Measurements from ENCODE around the gene PAK4.

Gene PAK4

DNA sequence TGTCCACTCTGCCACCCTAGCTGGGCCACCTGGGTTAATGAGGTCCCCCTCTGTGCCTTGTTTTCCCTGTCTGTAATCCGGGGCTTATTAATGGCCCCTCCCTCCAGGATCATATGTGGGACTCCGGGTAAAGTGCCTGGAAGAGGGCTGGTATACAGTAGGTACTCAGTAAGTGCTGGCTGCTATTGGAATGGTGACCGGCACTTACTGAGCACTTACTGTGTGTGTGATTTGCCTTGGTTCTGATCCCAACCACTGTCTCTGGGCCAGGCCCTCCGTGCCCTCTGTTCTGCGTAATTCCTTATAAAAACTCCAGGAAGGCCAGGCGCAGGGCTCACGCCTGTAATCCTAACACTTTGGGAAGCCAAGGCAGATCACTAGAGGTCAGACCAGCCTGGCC, 40.3 kb downstream of the PAK4 start:
- DNase-seq (ENCODE audit: low spot score), result no peak

- no peak for DNase-seq (ENCODE audit: low spot score)
These were observed 41.2 kb downstream of the PAK4 start for GRCh38 chr19:39166571-39167391.

DNA sequence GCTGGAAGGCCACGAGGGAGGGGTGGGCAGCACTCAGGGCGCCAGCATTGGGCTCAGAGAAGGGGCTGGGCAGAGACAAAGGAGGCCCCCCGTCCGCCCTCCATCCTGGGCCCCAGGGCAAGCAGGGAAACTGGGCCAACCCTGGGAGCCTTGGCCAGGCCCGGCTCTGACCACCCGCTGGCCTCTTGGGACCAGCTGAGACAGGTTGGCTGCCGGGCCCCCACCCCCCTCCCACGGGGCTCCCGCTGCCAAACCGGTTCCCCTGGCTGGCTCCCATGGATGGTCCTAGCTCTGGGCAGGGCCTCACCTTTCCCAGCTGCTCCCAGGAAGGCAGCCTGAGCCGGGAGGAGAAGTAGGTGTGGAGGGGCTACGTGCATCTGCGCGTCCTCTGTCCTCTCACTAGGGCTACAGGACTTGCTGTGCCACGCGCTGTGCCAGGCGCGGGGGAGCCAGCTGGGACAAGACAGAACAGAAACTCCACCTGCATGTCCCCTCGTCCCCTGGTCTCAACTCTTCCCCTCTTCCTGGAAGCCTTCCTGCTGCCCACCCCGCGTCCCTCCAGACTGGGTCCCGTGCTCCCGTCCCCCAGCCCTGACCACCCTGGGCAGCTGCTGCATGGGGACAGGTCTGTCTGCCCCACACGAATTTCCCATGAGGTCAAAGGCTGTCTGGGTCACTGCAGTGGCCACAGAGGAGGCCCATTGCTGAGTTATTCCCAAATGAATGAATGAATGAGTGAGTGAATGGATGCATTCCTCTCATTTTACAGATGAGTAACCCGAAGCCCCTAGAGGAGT, 42.1 kb downstream of the PAK4 start:
- DNase-seq (ENCODE audit: low spot score), result no peak

DNA sequence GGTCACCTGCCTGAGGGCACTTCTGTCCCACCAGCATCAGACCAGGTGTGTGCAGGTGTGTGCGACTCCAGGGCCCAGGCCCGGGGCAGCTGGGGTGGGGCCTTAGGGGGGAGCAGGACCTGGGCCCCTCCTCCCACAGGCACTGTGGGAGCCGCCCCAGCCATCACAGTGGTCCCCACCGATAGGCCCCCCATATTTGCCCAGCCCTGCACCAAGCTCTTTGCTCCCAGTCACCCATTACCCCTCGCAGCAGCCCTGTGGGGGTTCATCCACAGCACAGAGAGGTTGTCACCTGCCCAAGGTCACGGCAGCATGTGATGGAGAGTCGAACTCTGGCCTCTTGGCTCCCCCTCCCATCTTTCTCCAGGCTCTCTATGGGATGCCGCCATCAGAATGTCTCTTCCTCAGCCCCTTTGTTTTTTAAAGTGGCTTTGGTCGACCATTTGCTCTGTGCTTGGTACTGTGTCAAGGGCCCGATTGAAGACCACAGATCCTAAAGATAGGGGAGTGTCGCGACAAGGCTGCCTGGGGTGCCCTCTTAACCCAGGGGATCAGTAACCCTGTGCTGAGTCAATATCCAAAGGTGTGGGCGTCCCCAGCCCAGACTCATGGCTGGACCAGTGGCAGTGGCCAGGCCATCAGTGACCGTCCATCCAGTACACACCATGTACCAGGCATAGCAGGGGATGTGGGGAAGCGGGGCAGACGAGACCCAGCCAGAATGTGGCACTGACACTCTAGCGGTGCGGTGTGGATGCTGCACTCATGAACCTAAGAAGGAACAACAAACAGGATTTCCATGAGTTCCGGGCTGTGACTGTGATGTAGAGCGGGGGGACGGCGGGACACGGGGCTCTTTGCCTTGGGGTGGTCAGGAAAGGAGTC, 42.9 kb downstream of the PAK4 start:
- no peak for DNase-seq (ENCODE audit: low spot score)

GRCh38 chr19:39169143-39169810, 43.7 kb downstream of the PAK4 start:
- DNase-seq (ENCODE audit: low spot score), result no peak

GRCh38 chr19:39170386-39171231, 45.0 kb downstream of the PAK4 start:
- DNase-seq (ENCODE audit: low spot score), result no peak

DNA sequence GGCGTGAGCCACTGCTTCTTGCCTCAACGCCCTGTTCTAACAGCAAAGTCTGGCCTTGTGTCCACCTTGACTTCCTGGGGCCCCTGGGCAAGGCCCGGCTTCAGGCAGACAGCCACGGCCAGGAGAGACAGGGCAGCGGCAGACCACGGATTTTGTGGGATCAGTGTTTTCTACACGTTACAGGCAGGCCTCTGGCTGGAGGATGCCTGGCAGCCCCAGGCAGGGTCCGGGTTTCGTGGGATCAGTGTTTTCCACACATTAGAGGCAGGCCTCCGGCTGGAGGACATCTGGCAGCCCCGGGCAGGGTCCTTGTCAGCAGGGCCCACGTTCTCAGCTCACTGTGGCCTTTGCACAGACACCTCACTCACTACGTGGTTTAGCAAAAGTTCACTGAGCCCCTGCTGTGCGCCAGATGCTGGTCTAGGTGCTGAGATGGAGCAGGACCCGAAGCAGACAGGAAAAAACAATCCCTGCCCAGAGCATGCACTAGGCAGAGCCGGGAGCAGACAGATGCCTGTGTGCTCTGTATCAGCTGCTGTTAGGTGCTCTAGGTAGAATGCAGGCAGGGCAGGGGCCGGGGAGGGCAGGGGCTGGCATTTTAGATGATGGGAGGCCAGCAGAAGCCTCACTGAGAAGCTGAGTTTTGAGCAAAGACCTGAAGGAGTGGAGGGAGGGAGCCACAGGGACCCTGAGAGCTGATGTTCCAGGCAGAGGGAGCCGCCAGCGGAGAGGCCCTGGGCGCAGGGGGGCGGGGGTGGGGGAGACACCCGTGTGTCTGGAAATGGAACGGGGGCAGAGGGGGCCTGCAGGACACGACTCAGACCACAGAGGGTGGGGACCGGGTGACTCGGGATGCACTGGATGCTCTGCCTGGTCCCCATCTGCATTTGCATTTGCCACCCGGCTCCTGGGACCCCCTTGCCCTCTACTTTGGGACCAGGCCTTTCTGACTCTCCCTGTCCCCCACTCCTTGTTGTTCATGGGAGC, 46.2 kb downstream of the PAK4 start:
- DNase-seq (ENCODE audit: low spot score), result no peak

GRCh38 chr19:39172700-39173501, 47.3 kb downstream of the PAK4 start:
- DNase-seq (ENCODE audit: low spot score), result no peak

- DNase-seq (ENCODE audit: low spot score), result no peak
These were observed 48.0 kb downstream of the PAK4 start for GRCh38 chr19:39173502-39173991.

DNA sequence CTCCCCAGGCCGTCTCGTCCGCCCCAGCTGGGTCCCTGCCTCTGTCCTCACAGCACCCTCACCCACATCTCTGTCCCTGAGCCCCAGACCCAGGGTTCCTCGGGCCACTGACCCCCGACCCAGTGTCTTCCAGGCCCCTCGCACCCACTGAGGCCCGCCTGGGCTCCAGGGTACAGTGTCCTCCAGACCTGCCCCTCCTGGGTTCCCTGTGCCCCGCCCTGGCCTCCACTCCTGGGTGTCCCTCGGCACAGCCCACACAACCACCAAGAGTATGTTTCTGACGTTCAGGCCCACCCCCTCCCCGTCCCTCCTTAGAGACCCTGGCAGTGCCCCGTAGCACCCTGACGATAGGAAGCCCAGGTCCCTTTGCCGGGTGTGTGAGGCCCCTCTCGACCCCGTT, 48.6 kb downstream of the PAK4 start:
- DNase-seq (ENCODE audit: low spot score), result no peak

DNA sequence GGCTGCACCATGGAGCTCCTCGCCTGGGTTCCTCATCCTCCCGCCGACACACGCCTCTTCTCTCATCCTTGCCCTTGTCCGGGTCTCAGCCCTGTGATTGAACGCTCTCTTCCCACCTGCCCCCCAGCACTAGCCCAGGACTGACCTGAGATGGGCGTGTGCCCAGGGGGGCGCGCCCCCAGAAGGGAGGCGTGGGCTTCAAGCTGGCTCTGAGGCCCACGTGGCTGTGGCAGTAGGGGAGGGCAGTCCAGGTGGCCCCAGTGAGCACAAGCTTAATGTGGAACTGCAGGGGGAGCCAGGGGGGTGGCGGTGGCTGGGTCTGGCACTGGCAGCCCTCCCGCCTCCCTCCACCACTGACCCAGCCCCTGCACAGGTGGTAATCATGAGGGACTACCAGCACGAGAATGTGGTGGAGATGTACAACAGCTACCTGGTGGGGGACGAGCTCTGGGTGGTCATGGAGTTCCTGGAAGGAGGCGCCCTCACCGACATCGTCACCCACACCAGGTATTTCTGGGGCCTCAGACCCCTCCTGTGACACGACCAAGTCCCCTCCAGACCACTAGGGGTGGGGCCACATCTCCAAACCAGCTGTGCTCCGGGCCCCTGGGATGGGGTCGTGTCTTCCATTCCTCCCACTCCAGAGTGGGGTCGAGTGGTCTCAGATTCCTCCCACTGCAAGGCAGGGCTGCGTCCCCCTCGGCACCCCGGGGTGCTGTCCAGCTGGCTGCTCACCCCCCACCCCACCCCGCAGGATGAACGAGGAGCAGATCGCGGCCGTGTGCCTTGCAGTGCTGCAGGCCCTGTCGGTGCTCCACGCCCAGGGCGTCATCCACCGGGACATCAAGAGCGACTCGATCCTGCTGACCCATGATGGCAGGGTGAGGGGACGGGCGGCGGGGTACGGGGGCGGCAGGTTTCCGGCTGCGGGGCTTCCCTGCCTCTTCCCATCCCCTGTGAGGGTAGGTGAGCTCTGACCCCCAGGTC, 49.3 kb downstream of the PAK4 start:
- no peak for DNase-seq (ENCODE audit: low spot score)

GRCh38 chr19:39175564-39175963, 50.0 kb downstream of the PAK4 start:
- no peak for DNase-seq (ENCODE audit: low spot score)

DNA sequence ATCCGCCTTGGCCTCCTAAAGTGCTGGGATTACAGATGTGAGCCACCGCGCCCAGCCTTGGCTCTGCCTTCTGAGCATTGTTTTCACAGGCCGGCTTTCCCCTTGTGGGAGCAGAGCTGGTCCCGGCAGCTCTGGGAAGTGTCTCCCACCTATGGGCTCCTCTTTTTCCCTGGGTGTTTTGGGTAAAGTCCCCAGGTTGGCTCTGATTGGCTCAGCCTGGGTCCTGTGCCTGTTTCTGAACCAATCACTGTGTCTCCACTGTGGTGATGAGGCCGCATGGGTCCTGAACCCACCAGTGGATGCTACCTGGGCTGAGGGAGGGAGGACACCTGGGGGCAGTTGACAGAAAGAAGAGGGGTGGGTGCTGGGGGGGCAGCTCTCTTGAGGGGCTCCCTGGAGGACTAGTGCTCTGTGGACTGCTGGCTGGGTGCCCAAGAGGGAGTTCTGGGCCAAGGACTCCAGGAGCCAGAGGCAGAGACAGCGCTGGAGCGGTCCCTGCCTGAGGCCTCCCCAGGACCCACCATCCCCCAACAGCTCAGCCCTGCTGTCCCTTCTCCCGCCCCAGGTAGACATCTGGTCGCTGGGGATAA, 51.6 kb downstream of the PAK4 start:
- DNase-seq (ENCODE audit: low spot score), result no peak

- DNase-seq (ENCODE audit: low spot score), result no peak
These were observed 52.1 kb downstream of the PAK4 start for GRCh38 chr19:39177736-39178135.

DNA sequence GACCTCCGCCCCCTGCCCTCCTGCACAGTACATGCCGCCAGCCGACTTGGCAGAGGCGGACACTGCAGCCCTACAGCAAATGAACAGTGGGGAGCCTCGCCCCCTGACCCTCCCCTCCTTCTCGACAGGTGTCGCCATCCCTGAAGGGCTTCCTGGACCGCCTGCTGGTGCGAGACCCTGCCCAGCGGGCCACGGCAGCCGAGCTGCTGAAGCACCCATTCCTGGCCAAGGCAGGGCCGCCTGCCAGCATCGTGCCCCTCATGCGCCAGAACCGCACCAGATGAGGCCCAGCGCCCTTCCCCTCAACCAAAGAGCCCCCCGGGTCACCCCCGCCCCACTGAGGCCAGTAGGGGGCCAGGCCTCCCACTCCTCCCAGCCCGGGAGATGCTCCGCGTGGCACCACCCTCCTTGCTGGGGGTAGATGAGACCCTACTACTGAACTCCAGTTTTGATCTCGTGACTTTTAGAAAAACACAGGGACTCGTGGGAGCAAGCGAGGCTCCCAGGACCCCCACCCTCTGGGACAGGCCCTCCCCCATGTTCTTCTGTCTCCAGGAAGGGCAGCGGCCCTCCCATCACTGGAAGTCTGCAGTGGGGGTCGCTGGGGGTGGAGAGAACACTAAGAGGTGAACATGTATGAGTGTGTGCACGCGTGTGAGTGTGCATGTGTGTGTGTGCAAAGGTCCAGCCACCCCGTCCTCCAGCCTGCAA, 52.9 kb downstream of the PAK4 start:
- no peak for DNase-seq (ENCODE audit: low spot score)

DNA sequence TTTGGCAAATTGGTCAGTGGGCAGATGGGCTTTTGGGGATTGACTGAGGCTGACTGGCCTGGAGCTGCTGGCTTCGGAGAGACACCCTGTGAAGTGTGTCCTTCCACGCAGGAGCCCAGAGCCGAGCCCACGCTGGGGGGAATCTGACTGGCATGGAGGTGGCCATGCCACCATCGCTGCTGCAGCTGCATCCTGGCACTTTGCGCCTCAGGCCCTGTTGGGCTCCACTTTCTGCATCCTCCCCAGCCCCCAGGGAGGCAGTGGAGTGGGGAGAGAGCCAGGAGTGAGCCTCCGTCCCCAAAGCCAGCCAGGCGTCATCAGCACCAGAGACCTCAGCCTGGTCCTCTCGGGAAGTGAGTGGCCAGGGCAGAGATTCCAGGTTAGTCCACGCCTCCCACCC, 54.2 kb downstream of the PAK4 start:
- no peak for DNase-seq (ENCODE audit: low spot score)

Data from D341Med (cell line).